ENCODE measurements around the gene CNTRL. TPM values are rescaled to one million over a fixed set of nuclear protein-coding genes. Genes with fewer than 3 reads are reported as not detected.

CNTRL gene
- total and polyA plus RNA-seq, 2 donors, result 8.7 to 37.8 TPM

- 91% methylated on average over 3 of the region's 3 CpGs for WGBS
- H3K27ac ChIP-seq (ENCODE audit: low read depth), result no peak overlapping the region
Observed at GRCh38 chr9:121216271-121216805, 141.6 kb downstream of the CNTRL start.

DNA sequence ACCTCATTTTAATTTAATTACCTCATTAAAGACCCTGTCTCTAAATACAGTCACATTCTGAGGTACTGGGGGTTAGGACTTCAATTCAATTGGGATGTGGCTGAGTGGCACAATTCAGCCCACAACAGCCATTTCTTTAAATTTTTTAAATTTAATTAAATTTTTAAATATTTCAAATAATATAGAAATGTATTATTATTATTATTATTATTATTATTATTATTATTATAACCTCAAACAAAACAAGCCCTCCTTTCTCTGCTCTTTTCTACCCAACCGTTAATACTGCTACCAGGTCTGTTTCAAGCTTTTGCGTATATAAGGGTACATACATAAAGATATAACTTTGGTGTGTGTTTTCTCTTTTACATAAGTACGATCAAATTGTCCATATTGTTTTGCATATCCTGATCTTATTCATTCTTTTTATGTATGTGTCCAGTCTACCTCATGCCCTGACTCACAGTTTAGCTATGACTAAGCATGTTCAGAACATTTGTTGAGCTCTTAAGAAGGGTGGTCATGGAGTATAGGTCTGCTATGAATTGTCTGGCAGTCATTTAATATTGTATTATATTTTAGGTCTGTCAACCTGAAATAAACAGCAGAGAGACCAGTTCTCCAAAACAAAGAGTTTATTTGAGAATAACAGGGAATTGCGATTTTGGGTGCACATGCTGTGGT lies 143.0 kb downstream of the CNTRL start:
- no peak for DNase-seq (ENCODE audit: extremely low spot score)
- 96% methylated on average over 4 of the region's 4 CpGs for WGBS
- Histone ChIP-seq H3K4me1 (ENCODE audit: insufficient read depth) (no peaks in the 10 kb centered on the region), H3K27ac (ENCODE audit: low read depth) (no peak overlapping the region), H3K4me3 (ENCODE audit: low read depth, low read length) (no peak overlapping the region), H3K36me3 (ENCODE audit: insufficient read depth) (no peaks in the 10 kb centered on the region)

More at GRCh38 chr9:121216271-121216805, 141.6 kb downstream of the CNTRL start:
- Histone ChIP-seq H3K36me3 (ENCODE audit: insufficient read depth) (no peaks in the 10 kb centered on the region), H3K4me1 (ENCODE audit: insufficient read depth) (no peaks in the 10 kb centered on the region), H3K4me3 (ENCODE audit: low read depth, low read length) (no peak overlapping the region)
- DNase-seq (ENCODE audit: extremely low spot score), result no peak

- WGBS, result 96% methylated on average over 8 of the region's 8 CpGs
- Histone ChIP-seq H3K27ac (ENCODE audit: low read depth) (no peak overlapping the region), H3K4me1 (ENCODE audit: insufficient read depth) (no peaks in the 10 kb centered on the region), H3K4me3 (ENCODE audit: low read depth, low read length) (no peak overlapping the region), H3K36me3 (ENCODE audit: insufficient read depth) (no peaks in the 10 kb centered on the region)
- DNase-seq (ENCODE audit: extremely low spot score), result no peak
Observed at GRCh38 chr9:121218357-121219027, 143.7 kb downstream of the CNTRL start.

- WGBS, result 95% methylated on average over 3 of the region's 3 CpGs
- DNase-seq (ENCODE audit: extremely low spot score), result no peak
- no peak overlapping the region for H3K27ac ChIP-seq (ENCODE audit: low read depth)
Observed at GRCh38 chr9:121219530-121219929, 144.8 kb downstream of the CNTRL start.

DNA sequence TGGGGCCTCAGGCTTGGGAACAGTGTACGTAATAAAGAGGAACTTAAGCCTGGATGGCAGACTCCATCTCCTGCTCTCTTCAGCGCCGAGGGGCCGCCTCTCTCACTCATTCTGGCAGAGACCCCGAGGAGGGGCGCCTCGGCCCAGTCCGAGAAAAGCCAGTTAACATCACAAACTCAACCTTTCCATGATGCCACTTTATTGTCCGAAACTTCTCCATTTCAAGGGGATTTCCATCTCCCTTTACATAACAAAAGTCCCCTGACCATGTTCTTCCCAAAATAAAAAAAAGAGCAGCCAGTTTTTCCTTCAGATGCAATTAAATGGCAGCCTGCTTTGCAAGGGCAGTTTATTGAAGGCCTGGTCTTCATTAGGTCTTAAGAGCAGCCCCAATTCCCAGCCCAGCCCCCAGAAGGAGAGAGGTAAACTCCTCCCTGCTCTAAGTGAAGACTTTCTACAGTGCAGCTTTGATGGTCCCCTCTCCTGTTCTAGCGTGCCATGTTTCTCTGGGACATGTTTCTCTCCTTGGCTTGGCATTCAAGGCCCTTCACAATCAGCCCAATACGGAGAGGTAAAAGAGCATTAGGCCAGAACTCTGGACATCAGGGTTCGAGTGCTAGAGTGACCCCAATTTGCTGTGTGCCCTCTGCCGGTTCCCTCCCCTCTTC lies 146.4 kb downstream of the CNTRL start:
- Histone ChIP-seq H3K4me1 (ENCODE audit: insufficient read depth) (no peaks in the 10 kb centered on the region), H3K4me3 (ENCODE audit: low read depth, low read length) (no peak overlapping the region), H3K36me3 (ENCODE audit: insufficient read depth) (no peaks in the 10 kb centered on the region), H3K27ac (ENCODE audit: low read depth) (no peak overlapping the region)
- WGBS, result 73% methylated on average over 13 of the region's 13 CpGs
- no peak for DNase-seq (ENCODE audit: extremely low spot score)

More at GRCh38 chr9:121219530-121219929, 144.8 kb downstream of the CNTRL start:
- Histone ChIP-seq H3K4me1 (ENCODE audit: insufficient read depth) (no peaks in the 10 kb centered on the region), H3K4me3 (ENCODE audit: low read depth, low read length) (no peak overlapping the region), H3K36me3 (ENCODE audit: insufficient read depth) (no peaks in the 10 kb centered on the region)

DNA sequence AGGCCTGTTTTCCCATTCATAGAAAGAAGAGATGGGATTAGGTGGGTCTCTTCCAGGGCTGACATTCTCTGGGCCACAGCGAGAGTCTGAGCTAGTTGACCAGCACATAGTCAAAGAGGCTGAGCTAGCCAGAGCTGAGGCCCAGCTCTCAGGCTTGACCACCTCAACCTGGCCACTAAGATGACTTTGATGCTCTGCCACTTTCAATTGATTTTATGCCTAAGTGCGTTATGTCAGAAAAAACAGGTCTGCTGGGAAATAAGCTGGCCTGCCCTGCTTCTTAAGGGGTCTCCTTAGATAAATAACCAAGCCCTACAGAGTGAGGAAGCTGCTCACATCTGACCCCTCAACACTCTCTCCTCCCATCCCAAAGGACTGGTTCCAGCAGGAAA lies 146.9 kb downstream of the CNTRL start:
- Histone ChIP-seq H3K4me3 (ENCODE audit: low read depth, low read length) (no peak overlapping the region), H3K27ac (ENCODE audit: low read depth) (no peak overlapping the region), H3K36me3 (ENCODE audit: insufficient read depth) (no peaks in the 10 kb centered on the region), H3K4me1 (ENCODE audit: insufficient read depth) (no peaks in the 10 kb centered on the region)
- DNase-seq (ENCODE audit: extremely low spot score), result no peak
- WGBS, result 96% methylated on average over 2 of the region's 2 CpGs

- no peak overlapping the region for H3K4me3 ChIP-seq (ENCODE audit: low read depth, low read length)
- H3K27ac ChIP-seq (ENCODE audit: low read depth), result no peak overlapping the region
- no peak for DNase-seq (ENCODE audit: extremely low spot score)
- H3K36me3 ChIP-seq (ENCODE audit: insufficient read depth), result no peaks in the 10 kb centered on the region
- WGBS, result 66% methylated on average over 12 of the region's 12 CpGs
- no peaks in the 10 kb centered on the region for H3K4me1 ChIP-seq (ENCODE audit: insufficient read depth)
Observed at GRCh38 chr9:121222524-121223171, 147.9 kb downstream of the CNTRL start.

DNA sequence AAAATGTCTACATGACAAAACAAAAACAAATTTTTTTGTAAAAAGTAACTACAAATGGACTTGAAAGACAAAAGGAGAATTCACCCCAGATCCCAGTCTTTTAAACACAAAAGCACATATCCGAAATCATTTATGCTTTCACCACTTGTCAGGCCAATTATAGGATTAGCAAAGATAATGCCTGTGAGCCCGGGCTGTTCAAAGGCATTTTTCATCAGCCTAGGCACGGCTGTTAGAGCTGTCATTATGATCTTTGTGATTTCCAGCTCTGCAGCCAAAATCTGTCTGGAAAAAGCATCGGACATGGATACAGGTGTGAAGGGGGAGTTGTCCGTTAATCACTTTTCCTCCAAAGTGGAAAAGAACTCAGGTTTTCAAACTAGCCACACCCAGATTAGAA lies 150.5 kb downstream of the CNTRL start:
- Histone ChIP-seq H3K4me1 (ENCODE audit: insufficient read depth) (no peaks in the 10 kb centered on the region), H3K36me3 (ENCODE audit: insufficient read depth) (no peaks in the 10 kb centered on the region), H3K27ac (ENCODE audit: low read depth) (no peak overlapping the region), H3K4me3 (ENCODE audit: low read depth, low read length) (no peak overlapping the region)
- DNase-seq (ENCODE audit: extremely low spot score), result no peak
- whole genome bisulfite sequencing, result 69% methylated on average over 5 of the region's 5 CpGs

DNA sequence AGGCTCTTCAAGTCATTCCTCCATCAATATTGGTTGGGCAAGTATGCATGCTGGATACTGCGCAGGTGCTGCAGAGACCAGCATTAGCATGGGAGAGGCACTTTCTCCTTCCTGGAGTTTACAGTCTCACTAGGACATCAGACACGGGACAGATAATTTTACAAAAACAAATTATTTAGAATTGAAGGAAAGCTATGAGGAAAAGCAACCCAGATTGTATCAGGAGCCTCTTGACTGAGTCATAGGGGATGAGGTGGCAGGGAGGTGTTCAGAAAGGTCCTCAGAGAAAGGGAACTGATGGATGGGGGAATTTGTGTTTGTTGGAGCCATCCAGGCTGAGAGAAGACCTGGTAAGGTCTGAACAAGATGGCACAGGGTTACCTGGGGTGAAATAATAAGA lies 151.4 kb downstream of the CNTRL start:
- Histone ChIP-seq H3K4me3 (ENCODE audit: low read depth, low read length) (no peak overlapping the region), H3K27ac (ENCODE audit: low read depth) (no peak overlapping the region), H3K4me1 (ENCODE audit: insufficient read depth) (no peaks in the 10 kb centered on the region), H3K36me3 (ENCODE audit: insufficient read depth) (no peaks in the 10 kb centered on the region)
- WGBS, result 73% methylated on average over 2 of the region's 2 CpGs
- DNase-seq (ENCODE audit: extremely low spot score), result no peak

Small RNA genes within 50 kb of the gene (small RNA-seq; reads per million reads assigned to genes)
- gene RN7SL181P, result not detected

Other genes starting within 250 kb of the CNTRL start
- gene PSMD5, start 232.0 kb upstream of the CNTRL start, total RNA-seq, result 38.0 TPM
- gene PSMD5, start 232.0 kb upstream of the CNTRL start, polyA plus RNA-seq, result 27.6 TPM
- gene PHF19, start 197.8 kb upstream of the CNTRL start, total RNA-seq, result 36.6 TPM
- 44.6 TPM for gene PHF19, start 197.8 kb upstream of the CNTRL start, polyA plus RNA-seq
- 4.5 TPM for gene TRAF1, start 148.2 kb upstream of the CNTRL start, total RNA-seq
- gene TRAF1, start 148.2 kb upstream of the CNTRL start, polyA plus RNA-seq, result 5.3 TPM
- gene C5, start 24.7 kb upstream of the CNTRL start, total RNA-seq, result 18.1 TPM
- gene C5, start 24.7 kb upstream of the CNTRL start, polyA plus RNA-seq, result 3.2 TPM
- gene RAB14, start 126.9 kb downstream of the CNTRL start, total RNA-seq, result 57.4 TPM
- gene RAB14, start 126.9 kb downstream of the CNTRL start, polyA plus RNA-seq, result 37.0 TPM
- gene GSN, start 193.2 kb downstream of the CNTRL start, total RNA-seq, result 405 TPM
- 2,591 TPM for gene GSN, start 193.2 kb downstream of the CNTRL start, polyA plus RNA-seq

Data from urinary bladder (tissue), 4 donors.